HG03196 (cell line): ENCODE measurements around the gene C9orf50.
"Not testable (repeated sequence)": the region's sequence is repeated elsewhere in the genome, so short reads cannot be mapped to it uniquely, and the experiment has no call there.

Experiments used
- ATAC-seq: cut with Tn5 transposase; IDR thresholded peaks from one replicate; pipeline ENCODE4 v1.9.1; 2021; ENCODE audit not compliant: unreplicated experiment

C9orf50 gene

DNA sequence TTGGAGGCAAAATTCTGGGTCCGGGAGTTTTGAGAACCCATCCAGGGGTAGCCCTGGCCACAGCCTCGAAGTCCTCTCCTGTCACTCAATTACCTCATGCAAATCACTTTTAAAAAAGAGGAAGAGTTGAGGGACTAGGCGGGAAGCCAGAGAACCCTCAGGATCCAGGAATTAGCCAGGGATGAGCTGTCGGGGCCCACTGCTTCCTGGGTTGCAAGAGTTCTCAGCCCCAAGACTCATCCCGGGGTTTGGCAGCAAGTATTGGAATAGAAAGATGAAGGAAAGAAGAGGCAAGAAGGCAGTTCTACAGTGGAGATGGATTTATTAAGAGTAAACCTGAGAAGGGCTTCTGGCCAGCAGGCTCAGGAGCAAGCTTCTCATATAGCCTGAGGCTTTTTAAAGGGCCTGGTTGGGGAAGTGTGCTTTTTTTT, 25.6 kb downstream of the C9orf50 start:
- no peak for ATAC-seq

DNA sequence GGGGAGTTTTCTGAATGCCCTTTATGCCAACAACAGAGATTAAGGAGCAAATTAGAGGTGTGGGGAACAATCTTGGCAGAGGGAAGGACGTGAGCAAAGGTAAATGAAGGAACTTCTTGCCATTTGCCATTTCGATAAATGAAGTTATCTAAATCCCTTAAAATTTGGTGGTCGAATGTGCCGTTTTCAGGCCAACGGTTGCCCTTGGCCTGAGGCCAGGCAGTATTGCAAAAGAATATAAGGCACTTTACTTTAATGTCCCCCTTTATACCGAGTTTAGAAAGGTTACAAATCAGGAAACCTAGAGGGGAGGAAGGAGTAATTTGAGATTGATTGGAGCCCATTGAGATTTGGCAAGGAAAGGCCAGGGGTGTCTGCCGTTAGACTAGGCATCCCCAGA, 26.3 kb downstream of the C9orf50 start:
- no peak for ATAC-seq

DNA sequence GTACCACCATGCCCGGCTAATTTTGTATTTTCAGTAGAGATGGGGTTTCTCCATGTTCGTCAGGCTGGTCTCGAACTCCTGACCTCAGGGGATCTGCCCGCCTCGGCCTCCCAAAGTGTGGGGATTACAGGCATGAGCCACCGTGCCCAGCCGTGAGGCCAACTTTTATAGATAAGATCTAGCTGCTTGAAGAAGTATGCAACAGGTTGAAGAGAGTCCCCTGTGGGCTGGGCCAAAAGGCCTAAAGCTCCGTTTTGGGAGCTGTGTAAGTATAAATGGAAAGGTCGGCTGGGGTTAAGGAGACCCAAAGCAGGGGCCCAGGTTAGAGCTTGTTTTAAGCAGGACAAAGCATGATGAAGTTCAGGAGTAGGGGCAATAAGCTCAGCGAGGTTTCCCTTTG, 28.1 kb downstream of the C9orf50 start:
- ATAC-seq, result not testable (repeated sequence)

DNA sequence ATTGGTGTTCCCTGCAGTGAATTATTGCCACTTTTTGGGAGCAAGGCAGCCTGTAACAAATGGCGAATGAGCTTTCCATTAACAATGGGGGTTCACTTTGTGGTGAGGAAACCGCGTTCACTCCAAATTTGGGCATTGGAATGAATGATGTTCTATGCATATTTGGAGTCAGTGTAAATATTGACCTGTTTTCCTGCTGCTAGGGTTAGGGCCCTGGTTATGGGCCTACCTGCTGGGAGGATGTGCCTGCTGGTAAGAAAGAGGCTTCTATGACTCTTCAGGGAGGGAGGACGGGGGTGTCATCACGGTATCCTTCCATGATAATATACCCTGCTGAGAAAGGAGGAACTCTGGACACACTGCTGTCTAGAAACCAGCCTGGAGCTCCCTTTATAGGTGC, 29.0 kb downstream of the C9orf50 start:
- no peak for ATAC-seq

DNA sequence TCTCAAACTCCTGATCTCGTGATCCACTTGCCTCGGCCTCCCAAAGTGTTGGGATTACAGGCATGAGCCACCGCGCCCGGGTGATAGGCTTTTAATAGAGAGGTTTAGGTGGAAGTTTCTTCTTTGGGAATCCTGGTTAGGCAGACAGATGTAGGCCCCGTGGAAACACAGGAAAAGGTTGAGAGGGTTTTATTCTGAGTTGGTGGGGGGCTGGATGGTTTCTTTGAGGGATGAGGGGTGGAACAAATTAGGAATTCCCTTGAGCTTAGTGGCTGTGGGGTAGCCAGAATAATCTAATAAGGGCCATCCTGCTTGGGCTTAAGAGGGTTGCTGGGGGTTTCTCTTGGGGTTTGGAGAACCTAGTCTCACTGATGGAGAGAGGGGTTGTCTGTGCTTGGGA, 30.4 kb downstream of the C9orf50 start:
- ATAC-seq, result no peak

DNA sequence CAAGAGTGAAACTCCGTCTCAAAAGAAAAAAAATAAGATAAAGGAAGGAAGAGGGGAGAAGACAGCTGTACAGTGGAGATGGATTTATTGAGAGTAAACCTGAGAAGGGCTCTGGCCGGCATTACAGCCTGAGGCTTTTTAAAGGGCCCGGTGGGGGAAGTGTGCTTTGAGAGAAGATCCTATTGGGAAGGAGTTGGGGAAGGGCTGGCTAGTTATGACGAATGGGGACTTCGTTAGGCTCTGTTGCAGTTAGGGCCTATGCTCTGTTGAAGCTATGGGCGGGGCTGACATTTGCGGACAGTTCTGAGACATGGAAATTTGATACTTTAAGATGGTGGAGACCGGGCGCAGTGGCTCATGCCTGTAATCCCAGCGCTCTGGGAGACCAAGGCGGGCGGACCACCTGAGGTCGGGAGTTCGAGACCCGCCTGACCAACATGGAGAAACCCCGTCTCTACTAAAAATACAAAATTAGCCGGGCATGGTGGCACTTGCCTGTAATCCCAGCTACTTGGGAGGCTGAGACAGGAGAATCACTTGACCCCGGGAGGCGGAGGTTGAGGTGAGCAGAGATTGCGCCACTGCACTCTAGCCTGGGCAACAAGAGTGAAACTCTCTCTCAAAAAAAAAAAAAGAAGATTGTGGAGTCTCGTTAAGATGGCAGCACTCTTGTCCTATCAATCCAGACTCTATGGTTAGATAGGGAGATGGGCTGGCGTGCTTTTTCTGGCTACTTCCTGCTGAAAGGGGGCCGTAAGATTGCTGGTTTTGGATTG, 33.2 kb downstream of the C9orf50 start:
- ATAC-seq, result no peak

DNA sequence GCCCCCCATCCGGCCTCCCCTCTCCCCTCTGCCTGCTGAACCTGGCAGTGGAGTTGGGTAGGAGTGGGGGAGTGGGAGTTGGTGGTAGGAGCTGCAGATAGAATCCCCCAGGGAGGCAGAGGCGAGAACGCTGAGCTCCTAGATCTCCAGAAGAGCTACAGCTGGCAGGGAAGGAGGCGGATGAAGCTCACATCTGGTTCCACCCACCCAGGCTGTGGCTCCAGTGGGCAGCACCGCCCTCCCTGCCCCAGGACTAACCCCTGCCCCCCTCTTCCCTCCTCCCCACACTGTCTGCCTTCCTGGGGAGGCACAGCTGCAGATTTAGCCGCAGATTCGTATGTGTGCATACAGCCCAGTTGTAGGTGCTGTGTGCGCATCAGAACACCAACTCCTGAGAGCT, 34.2 kb downstream of the C9orf50 start:
- no peak for ATAC-seq

DNA sequence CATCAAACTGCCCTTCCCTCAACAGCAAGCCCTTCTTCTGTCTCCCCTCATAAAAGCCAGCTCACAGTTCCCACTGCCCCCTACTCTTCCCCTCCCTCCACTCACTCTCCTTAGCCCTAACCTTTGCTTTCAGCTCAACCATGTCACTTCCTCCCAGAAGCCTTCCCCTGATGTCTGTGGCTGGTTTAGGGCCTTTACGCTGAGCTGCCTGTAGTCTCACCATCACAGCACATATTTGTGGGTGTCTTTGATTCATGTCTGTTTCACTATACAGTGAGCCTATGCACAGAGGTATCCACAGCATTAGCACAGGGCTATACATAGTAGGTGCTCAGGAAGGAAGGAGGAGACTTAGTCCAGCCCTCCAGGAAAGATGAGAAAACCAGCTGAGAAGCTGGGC, 34.7 kb downstream of the C9orf50 start:
- ATAC-seq, result no peak

DNA sequence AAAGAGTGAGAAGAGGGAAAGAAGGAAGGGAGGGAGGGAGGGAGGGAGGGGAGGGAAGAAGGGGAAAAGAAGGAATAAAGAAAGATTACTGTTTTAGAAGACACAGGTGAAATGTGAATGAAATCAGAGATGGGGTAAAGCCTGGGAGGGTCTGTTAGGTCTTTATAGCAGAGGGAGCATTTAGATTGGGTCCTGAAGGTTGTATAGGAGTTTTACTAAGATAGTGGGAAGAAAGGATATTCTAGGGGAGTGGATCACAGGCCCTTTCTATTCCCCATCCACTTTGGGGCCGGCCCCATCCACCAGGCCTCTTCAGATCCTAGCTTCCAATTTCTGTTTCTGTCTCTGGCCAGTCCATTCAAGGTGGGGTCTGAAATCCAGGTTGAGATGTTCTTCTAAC, 35.5 kb downstream of the C9orf50 start:
- ATAC-seq, result no peak

DNA sequence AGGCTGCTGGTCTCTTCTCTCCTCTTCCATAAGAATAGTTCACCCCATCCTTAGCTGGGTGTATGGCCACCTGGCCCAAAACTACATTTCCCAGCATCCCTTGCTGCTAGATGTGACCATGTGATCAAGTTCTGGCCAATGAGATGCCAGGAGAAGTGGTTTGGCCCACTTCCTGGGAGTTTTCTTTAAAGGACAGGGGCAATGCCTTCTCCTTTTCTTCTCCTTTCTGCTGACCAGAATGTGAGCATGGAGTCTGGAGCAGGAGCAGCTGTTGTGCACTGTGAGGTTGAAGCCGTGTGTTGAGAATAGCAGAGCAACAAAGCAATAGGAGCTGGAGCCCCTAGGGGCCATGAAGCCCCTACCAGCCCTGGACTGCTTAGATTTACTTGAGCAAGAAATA, 36.8 kb downstream of the C9orf50 start:
- ATAC-seq, result peak; percentile 42

DNA sequence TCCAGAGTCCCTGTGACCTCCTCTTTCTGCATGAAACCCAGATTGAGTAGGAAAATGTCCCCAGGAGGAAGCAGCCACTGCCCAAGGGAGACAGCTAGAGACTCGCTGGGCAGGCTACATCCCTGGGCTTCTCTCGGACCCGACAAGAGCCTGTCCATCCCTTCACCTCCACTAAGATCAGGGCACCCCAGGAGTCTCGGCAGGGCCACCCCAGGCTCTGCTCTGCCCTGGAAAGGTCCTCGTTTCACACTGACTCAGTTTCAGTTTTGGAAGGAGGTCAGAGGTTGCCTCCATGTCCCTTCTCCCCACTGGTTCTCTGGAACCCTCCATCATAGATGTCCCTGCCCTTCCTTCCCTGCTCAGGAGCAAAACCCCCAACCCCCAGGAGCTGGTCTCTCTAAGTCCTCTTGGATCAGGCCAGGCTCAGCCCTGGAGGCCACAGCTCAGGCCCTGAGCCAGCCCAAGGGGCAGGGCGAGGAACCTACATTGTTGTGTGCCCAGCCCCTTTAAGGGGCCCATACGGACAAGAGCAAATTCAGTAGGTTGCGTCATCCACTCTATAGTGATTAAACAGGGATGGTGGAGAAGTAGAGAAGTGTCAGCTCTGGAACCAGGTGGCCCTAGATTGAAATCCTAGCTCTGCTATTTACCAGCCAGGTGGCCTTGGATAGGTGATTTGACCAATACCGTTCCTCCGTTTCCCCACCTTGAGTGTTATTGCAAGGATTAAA, 37.4 kb downstream of the C9orf50 start:
- no peak for ATAC-seq

DNA sequence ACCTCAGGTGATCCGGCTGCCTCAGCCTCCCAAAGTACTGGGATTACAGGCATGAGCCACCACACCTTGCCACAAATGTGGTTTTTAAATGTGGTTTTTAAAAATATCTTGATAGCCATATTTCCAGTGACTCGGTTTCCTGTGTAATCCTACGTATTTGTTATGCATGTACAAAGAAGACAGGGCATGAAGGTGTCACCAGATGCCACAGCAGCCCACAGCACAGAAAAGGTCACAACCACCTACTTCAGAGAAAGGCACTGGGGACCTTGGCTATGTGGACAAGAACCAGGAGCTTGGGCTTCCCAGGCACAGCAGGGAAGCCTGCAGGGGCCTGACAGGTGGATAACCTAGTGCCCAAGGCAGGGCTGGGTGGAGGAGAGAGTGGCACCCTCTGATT, 38.0 kb downstream of the C9orf50 start:
- no peak for ATAC-seq

DNA sequence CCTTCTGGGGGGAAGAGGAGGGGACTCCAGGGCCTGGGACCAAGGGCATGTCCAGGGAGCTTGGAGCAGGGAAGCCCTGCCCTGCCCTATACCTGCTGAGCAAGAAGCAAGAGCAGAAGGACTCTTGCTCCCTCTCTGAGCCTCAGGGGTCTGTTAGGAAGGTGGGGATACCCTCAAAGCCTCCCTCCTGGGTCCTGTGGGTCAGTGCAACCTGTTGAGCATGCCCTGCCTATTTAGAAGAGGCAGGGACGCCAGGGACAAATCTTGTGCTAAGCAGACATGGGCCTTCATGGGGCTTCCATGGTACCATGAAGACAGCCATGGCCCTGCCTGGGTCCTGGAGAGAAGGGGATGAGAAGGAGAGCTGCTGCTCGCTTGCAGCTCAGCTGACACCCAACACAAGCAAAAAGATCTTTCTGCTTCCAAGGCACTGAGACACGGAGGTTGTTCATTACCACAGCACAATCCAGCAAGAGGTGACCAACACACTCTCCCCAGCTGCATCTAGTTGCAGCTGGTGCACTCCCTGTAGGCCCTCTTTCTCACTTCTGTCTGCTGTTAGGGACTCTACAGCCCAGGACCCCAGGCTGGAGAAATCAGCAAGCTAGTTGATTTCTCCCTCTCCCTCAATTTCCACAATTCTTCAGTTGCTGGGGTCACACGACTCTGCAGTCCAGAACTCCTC, 39.3 kb downstream of the C9orf50 start:
- ATAC-seq, result no peak

DNA sequence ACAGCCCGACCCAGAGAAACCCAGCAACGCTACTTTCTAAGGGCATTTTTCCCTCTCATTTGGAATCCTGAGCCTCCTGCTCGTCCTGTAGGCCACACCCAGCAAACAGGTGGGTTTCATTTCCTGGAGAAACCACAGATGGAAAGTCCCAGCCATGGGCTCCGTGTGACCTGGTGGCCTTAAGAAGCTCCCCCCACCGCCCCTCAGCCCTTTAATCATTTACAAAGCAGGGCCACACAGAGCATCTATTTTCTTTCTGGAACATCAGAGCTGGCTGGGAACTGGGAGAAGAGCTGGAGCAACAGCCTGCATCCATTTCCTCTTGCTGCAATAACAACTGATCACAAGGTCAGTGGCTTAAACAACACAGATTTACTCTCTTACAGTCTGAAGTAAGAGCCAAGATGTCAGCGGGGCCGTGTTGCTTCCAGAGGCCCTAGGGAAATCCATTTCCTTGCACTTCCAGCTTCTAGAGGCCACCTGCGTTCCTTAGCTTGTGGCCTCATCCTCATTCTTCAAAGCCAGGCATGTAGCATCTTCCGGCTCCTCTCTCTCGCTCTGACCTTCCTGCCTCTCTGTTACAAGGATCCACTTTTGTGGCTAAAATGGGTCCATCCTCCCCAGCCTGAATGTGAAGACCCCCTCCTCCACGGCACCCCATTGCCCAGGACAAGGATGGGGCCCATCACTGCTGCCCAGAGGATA, 40.5 kb downstream of the C9orf50 start:
- ATAC-seq, result no peak

DNA sequence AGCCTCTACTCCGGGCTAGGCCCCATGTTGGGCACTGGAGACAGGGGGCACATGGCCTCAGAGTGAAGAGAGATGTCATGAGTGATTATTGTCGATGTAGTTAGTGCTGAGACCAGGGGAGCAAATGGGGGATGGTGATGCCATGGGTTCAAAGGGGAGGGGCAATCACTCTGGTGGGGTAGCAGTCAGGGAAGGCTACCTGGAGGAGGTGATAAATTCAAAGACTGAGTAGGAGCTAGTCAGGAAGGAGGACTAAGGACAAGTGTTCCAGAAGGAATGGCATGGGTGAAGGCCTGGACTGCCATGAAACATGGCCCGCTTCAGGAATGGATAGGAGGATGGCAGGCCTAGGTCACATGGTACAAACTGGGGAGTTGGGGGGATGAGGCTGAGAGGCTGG, 41.6 kb downstream of the C9orf50 start:
- ATAC-seq, result no peak

DNA sequence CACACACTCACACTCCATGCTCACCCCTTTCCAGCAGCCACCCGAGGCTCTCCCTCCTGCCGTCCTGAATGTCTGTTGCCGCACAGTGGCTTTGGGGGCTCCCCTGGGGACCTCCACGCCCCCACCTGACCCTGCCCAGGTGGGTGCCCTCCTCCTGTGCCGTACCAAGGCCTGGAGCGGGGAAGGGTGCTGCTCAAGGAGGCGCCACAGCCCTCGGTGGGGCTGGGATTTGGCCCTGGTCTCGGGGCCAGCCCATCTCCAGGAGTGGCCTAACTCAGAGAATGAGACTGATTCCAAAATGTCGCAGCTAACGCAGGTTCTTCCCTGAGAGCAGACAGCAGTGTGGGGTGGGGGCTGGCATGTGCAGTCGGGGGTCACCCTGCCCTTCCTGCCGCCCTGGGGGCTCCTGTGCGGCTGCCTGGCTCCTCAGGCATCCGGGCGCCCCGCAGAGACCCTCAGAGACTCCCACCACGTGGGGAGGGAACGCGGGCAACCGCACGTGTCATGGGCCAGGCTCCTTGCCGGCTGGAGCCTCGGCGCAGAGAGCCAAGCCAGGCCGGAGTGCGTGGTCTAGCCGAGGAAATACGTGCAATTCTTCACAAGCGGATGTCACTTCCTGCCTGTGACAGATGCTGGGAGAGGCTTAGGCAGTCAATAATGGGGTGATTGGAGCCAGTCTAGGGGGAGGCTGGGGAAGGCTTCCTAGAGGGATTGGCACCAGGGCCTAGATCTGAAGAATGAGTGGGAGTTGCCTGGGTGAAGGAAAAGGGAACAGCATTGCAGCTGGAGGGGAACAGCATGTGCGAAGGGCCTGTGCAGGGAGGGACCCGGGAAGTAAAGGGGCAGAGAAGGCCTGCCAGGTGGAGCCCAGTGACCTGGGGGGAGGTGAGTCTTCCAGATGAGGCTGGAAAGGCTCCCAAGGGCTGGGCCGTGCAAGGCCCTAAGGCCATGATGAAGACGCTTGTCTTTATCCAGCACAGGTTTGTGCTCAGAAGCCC, 44.1 kb downstream of the C9orf50 start:
- ATAC-seq, result no peak

DNA sequence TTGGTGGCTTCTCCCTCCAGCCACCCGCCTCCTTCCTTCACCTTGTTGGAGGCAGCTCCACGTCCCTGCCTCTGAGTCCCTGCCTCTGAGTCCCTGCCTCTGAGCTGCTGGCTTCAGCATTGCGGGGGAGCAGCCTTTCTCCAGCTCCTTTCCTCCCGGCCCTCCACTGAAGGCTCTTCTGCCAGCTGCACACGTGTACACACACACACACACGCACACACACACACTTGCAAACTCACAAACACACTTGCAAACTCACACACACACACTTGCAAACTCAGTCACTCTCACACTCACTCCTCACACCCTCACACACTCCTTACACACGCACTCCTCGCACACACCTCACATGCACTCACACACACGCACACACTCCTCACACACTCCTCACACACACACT, 45.1 kb downstream of the C9orf50 start:
- ATAC-seq, result no peak

DNA sequence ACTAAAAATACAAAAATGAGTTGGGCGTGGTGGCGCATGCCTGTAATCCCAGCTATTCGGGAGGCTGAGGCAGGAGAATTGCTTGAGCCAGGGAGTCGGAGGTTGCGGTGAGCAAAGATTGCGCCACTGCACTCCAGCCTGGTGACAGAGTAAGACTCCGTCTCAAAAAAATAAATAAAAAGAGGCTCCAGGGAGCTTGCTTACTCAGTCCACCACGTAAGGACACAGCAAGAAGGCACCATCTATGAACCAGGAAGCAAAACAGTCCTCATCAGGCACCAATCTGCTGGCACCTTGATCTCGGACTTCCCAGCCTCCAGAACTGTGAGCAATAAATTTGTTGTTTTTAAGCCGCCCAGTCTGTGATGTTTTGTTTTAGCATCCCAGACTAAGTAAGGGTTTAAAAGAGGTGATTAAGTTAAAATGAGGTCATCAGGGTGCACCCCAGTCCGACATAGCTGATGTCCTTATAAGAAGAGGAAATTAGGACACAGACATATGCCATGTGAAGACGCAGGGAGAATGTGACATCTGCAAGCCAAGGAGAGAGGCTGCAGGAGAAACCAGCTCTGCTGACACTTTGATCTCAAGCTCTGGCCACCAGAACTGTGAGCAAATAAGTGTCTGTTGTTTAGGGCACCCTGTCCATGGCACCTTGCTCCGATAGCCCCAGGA, 45.9 kb downstream of the C9orf50 start:
- no peak for ATAC-seq

DNA sequence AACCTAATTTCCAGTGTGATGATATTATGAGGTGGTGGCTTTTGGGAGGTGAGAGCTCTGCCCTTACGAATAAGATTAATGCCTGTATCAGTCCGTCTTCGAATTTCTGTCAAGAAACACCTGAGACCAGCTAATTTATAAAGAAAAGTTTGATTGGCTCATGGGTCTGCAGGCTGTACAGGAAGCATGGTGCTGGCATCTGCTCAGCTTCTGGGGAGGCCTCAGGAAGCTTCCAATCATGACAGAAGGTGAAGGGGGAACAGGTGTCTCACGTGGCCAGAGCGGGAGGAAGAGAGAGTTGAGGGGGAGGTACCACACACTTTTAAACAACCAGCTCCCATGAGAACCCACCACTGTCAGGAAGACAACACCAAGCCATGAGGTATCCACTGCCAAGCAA, 46.9 kb downstream of the C9orf50 start:
- ATAC-seq, result no peak

DNA sequence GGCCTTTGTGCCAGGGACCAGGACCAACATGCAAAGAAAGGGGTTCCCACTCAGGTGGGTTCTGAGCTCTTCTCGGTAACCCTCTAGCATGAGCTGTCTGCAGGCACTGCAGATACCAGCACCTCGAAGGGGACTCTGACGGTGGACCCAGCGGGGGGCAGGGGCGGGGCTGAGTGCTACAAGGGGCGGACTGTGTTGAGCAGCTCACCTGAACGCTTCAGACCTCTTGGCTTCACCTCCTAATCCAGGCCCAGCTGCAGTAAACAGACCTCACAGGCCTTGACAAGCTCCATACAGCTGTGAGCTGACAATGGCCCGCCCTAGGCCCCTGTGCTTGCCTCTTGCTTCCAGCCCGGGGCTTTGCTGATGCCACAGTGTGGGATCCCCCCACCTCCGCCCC, 48.4 kb downstream of the C9orf50 start:
- ATAC-seq, result no peak
